AG20443 (cell line): ENCODE results near the gene RASA3.
"Not testable (repeated sequence)": the region's sequence is repeated elsewhere in the genome, so short reads cannot be mapped to it uniquely, and the experiment has no call there.

ENCODE experiments used
- DNase-seq: peaks from one replicate; pipeline ENCODE4 v3.0.0; 2012; ENCODE audit warnings: low spot score, mixed read lengths

RASA3 gene

GRCh38 chr13:114079601-114080536 lies 52.6 kb downstream of the RASA3 start:
- no peak for DNase-seq

GRCh38 chr13:114078461-114079451 lies 53.7 kb downstream of the RASA3 start:
- DNase-seq, result peak; percentile 80

DNA sequence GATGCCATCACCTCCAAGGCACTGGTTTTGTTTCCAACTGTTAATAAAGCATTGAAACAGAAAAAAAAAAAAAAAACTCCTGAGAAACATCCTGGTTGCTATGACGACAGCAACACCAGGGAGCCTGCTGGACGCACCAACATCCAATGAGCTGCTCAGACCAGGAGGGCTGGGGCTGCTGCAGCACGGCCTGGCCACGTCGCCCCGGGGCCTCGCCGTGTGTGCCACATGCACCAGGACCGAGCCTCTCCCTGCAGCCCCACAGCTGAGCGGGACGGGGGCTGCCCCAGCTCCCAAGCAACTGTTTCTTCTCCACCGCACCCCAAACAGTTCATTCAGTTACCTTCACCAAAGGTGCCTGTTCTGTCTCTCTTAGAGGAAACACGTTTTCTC lies 54.5 kb downstream of the RASA3 start:
- DNase-seq, result peak; percentile 82

- DNase-seq, result no peak
Observed at GRCh38 chr13:114077099-114077932, 55.1 kb downstream of the RASA3 start.

GRCh38 chr13:114076329-114077090 lies 55.9 kb downstream of the RASA3 start:
- DNase-seq, result no peak

- not testable (repeated sequence) for DNase-seq
Observed at GRCh38 chr13:114075811-114076210, 56.6 kb downstream of the RASA3 start.

DNA sequence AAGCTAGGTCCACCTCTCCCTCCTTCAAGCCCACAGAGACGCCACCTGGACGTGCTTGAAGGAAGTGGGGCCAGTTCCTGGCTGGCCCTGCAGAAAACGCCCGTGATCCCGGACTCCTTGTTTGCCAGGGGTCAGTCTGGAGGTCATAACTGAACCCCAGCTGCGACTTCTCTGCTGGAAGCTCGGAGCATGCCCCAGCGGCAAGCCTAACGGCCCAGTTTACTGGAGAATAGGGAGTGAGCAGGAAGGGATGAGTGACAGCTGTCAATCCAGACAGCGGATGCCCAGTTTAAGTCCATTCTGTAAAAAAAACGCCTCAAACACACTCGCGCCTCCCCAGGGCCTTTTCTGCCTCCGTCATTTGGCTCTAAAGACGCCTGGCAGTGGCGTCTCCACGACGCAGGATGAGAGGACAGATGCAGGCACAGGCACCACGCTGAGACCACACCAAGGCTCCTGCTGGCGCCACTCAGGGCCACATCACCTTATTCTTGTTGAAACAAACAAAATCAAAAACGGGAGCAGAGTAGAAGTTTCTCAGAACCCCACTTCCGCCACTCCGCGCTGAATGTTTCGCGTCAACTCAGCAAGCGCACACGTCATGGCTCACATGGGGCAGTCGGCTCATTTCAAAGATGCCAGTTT lies 57.6 kb downstream of the RASA3 start:
- DNase-seq, result no peak

DNA sequence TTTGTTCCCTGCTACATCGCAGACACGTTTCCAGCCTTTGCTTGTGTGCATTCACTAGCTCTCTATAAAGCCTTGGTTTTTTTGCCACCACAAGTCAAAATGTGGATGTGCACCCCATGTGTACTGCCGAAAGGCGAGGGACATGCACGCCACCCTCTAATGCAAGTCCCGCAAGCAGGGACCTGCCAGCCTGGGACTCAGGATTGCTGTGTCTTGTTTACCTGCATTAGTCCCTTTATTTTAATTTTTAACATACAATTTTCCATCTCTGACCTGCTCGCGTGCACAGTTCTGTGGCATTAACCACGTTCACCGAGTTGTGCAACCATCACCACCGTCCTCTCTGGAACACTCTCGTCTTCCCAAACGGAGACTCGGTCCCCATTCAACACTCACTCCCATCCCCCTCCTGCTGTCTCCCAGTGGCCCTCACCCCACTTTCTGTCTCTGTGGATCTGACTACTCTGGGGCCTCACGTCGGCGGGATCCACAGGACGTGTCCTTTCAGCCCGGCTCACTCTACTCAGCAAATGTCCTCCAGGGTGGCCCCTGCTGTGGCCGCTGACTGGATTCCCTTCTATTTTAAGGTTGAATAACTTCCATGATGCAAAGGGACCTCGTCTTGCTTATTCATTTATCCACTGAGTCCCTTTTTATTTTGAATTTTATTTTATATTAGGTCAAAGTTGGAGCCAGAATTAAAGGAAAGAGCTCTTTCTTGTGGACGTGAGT lies 58.4 kb downstream of the RASA3 start:
- DNase-seq, result no peak

- no peak for DNase-seq
Observed at GRCh38 chr13:114072421-114072820, 60.0 kb downstream of the RASA3 start.

DNA sequence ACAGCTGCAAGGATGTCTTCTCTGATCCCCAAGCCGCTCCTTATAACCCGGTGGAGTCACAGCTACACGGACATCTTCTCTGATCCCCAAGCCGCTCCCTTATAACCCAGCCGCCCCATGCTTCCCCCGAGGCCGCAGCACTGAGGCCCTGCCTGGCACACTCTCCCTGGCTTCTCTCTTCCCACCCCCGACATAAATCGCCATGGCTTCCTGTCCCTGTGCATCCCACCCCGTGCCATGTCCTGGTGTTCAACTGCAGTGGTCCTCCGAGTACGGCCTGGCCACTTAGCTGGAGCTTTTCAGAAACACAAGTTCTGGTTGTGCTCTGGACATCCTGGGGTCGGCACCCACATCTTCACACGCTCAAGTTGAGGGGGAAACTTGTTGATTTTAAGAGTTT lies 60.4 kb downstream of the RASA3 start:
- DNase-seq, result no peak

DNA sequence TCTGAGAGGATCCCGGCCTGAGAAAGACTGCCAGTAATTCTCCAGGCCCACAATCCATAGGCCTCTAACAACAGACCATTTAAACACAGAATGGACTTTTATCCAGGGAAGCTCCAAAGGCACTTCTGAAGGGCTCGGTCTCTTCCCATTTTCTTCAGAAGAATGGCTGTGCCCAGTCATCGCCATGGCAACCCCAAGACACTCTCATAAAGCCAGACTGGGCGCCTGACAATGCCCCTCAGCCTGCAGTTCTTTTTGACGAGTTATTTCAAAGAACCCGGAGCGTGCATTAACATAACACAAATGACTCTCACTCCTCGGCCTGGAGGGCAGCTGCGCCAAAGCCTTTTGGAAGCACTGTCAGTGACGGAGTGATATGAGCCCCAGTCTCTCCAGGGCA lies 61.0 kb downstream of the RASA3 start:
- DNase-seq, result no peak

DNA sequence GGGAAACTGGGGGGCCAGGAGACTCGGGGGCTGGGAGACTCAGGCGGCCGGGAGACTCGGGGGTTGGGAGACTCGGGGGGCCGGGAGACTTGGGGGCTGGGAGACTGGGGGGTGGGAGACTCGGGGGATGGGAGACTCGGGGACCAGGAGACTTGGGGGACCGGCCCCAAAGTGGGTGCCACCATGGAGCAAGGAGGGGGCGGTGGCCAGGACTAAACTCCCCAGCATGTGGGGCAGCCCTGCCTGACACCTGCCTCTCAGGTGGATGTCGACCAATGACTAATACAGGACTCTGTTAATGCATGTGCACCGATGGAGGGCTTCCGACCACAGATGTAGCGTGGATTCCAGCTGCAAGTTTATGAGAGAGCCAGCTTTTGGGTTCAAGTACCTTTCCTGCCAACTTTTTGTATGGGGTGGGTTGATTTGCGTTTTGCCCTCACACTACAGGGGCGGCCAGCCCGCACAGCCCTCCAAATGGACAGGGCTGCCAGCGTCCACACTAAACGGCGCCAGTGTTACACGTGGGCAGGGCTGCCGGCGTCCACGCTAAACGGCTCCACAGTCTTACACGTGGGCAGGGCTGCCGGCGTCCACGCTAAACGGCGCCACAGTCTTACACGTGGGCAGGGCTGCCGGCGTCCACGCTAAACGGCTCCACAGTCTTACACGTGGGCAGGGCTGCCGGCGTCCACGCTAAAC lies 62.2 kb downstream of the RASA3 start:
- no peak for DNase-seq

DNA sequence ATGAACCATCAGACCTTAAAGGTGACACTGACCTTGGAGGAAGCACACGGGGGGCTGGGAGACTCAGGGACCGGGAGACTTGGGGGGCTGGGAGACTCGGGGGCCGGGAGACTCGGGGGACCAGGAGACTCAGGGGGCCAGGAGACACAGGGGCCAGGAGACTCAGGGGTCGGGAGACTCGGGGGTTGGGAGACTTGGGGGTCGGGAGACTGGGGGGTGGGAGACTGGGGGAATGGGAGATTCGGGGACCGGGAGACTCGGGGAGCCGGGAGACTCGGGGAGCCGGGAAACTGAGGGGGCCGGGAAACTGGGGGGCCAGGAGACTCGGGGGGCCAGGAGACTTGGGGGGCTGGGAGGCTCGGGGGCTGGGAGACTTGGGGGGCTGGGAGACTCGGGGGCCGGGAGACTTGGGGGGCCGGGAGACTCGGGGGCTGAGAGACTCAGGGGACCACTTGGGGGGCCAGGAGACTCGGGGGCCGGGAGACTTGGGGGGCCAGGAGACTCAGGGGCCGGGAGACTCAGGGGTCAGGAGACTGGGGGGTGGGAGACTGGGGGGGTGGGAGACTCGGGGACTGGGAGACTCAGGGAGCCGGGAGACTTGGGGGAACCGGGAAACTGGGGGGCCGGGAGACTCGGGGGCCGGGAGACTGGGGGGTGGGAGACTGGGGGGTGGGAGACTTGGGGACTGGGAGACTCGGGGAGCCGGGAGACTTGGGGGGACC lies 62.9 kb downstream of the RASA3 start:
- no peak for DNase-seq

DNA sequence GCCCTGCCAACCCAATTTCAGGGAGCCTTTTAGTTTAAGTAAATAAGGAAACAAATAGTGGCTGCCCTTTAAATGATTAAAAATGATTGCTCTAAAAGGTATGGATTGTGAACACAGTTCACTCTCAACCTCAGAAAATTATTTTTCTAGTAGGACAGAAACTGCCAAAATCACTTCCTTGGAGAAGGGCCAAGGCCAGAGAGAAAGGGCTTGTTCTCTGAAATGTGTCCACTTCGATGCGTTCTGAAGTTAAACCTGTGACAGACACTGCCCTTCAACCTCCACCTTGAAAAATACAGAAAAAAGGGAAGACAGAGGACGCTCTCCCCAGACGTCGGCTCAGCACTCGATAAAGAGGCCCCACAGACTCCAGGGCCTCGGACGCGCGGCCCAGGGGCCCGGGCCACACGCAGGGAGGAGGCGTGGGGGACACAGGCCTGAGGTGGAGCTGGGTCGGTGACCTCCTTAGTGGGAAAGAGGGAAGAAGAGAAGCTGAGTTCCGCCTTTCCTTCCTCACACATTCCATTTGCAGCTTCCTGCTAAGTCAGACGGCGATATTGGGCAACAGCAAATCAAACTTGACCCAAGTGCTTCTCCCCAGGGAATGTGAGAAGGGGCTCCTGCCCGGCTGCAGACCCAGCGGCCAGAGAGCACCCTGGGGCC lies 63.6 kb downstream of the RASA3 start:
- peak; percentile 57 for DNase-seq

DNA sequence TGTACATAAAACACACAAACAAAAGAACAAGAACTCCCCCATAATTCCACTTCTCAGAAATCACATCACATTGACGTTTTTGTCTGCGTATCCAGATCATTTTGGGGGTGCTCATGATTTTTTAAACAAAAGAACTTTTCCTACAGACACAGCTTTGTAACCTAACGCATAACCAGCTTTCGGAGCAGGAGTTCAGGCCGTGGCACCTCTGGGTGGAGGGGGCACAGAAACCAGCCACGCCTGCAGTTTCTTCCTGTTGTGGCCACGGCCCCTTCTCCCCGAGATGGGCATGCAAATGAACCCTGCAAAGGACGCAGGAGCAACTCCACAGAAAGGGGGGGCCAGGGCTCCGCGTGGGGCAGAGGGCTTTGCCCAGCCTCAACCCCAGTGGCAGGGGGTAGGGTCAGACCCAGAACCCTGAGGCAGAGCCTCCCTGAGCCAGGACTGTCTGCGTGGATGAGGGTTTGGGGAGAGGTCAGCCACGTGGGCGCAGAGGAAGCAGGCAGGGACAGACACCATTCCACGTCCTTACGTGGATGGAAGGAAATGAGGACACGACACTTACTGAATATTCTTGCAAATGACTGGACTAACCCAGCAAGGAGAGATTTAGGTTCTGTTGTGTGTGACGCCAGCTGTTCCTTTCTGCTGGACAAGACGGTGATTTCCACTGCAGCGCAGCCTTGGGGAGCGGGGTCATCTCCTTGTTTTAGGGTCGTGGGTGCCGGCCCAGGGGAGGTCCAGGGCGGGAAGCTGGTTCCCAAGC lies 64.4 kb downstream of the RASA3 start:
- DNase-seq, result no peak

- peak; percentile 53 for DNase-seq
Observed at GRCh38 chr13:114067381-114067885, 65.0 kb downstream of the RASA3 start.

DNA sequence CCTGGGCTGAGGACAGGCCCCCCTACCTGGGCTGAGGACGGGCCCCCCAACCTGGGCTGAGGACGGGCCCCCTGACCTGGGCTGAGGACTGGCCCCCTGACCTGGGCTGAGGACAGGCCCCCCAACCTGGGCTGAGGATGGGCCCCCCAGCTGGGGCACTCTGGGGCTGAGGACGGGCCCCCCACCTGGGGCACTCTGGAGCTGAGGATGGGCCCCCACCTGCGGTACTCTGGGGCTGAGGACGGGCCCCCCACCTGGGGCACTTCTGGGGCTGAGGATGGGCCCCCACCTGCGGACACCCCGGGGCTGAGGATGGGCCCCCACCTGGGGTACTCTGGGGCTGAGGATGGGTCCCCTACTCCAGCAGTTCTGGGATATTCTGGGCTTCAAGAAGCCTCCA lies 65.5 kb downstream of the RASA3 start:
- DNase-seq, result no peak
